Fibroblast of mammary gland (primary cell): ENCODE measurements around the gene MBOAT7.

ENCODE experiments used
- DNase-seq: peaks from one replicate; pipeline ENCODE4 v3.0.0-alpha.2; 2010; ENCODE audit warnings: low read depth
- H3K4me3 ChIP-seq: 2 replicates; pipeline ENCODE4 v1.5.1; 2011; ENCODE audit warnings: low read depth, mild to moderate bottlenecking, low read length, moderate library complexity; ENCODE audit not compliant: control insufficient read depth
- TF ChIP-seq, protein P1 (sequence below): conservative IDR thresholded peaks from 2 replicates; pipeline ENCODE4 v1.5.1; 2011; ENCODE audit warnings: low read depth, low read length, inconsistent platforms; ENCODE audit not compliant: control insufficient read depth, insufficient read depth

MBOAT7 gene

DNA sequence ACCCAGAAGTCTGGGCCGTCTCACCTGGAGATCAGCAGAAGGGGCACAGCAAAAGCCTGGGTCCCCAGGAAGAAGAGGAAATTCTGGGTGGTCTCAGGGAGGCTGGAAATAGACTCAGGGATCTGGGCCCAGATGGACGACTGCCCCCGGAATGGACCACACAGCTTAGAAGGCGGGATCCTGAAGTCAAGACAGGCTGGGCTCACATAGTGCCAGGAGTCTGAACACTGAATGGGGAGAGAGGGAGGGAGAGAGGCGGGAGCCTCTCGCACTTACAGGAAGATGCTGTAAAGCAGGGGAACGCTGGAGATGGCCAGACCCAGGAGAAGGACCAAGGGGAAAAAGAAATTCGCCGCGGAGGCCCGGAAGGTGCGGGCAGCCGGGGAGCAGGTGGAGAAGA, 28.5 kb downstream of the MBOAT7 start:
- TF ChIP-seq, protein P1, sequence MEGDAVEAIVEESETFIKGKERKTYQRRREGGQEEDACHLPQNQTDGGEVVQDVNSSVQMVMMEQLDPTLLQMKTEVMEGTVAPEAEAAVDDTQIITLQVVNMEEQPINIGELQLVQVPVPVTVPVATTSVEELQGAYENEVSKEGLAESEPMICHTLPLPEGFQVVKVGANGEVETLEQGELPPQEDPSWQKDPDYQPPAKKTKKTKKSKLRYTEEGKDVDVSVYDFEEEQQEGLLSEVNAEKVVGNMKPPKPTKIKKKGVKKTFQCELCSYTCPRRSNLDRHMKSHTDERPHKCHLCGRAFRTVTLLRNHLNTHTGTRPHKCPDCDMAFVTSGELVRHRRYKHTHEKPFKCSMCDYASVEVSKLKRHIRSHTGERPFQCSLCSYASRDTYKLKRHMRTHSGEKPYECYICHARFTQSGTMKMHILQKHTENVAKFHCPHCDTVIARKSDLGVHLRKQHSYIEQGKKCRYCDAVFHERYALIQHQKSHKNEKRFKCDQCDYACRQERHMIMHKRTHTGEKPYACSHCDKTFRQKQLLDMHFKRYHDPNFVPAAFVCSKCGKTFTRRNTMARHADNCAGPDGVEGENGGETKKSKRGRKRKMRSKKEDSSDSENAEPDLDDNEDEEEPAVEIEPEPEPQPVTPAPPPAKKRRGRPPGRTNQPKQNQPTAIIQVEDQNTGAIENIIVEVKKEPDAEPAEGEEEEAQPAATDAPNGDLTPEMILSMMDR, result no peak
- no peak for DNase-seq
- peak overlapping the region; percentile 63 for H3K4me3 ChIP-seq

DNA sequence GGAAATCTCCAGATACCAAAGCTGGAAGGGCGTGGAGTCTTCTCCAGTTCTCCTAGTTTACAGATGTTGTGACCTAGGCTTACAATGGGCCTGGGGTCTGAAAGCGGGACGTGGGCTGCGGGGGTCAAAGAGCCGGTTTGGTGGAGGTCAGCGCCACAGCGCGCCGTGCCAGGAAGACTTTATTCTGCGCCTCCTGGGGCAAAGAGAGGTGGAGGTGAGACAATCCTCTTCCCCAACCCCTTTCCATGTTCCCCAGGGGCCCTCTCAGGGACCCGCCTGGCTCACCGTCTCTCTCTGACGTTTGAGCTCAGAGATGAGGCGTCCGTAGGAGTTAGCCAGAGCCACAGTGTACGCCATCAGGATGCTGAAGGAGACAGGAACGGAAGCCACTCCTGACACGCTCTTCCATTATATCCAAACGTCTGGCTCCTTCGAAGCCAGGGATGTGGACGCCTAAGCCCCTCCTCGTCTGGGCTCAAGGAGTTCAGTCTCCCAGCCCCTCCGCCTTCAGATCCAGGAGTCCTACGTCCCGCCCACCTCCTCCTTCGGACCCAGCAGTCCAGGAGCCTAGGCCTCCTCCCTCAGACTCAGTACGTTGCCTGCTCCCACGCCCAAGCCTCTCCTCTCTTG, 29.1 kb downstream of the MBOAT7 start:
- peak; percentile 43 for DNase-seq
- H3K4me3 ChIP-seq, result peak overlapping the region; percentile 63
- TF ChIP-seq, protein P1, result no peak

DNA sequence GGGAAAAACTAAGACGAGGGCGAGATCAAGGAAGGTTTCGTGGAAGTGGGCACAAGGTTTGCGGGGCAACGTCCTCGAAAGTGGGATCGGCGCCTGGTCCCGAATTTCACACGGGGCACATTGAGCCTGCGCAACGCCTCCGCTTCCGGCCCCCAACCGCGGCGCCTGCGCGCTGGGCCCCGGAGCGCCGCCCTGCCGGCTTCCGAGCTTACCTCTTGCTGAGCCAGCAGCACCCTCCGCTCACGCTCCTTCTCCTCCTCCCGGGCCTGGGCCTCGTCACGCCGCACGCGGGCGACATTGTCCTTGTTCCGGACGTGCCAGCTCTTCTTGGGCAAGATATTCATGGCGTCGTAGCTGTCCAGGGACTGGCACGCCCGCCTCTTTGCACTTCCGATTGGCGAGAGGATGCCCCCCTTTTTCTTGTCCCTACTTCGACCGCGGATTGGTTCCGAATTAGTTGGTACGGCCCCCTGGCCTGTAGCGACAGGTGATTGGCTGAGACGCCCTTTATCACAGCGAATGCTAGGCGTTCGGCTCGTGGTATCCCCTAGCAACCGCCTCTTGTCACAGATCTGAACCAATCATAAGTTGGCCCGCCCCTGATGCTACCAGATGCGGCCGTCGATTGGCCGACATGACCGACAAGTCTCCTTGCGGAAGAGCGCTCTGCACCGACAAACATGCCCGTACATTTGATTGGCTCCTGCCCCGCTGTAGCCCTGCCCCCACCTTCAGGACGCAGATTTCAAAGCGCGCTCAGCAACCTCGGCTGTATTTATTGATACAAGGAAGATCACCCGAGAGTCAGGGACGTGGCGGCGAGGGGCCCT, 29.8 kb downstream of the MBOAT7 start, which contains the start of gene LENG1:
Gene LENG1, minus strand, starts transcription at position 370 of the 830 bp plus-strand sequence. Its CDS starts 26 bp downstream, at position 344.
- TF ChIP-seq, protein P1, result no peak
- peak within 1 kb of the TSS; percentile 80 for H3K4me3 ChIP-seq
- peak; percentile 100 for DNase-seq

DNA sequence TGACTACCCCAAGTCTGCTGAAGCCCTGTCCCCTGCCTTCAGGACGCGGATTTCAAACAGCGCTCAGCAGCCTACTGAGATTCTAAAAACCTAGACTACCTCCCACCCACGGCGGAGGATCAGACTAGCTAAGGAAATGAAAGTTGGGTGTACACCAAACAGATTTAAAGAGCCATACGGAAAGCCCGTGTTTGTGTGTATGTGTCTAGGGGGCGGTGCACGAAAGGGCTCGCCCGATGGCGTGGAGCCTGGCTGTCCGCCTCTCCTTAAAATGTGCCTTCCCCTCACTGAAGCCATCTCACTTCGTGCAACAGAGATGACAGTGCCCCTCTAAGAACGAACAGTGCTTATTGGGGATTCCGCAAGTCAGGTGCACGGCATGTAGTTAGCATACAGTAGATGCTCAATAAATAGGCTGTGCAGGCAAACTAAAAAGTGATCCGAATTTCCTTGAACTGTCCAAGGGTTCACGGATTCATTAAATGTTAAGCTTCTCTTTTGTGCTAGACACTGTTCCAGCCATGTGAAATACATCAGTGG, 30.5 kb downstream of the MBOAT7 start:
- peak overlapping the region; percentile 80 for H3K4me3 ChIP-seq
- peak; percentile 47 for DNase-seq
- TF ChIP-seq, protein P1, result no peak

DNA sequence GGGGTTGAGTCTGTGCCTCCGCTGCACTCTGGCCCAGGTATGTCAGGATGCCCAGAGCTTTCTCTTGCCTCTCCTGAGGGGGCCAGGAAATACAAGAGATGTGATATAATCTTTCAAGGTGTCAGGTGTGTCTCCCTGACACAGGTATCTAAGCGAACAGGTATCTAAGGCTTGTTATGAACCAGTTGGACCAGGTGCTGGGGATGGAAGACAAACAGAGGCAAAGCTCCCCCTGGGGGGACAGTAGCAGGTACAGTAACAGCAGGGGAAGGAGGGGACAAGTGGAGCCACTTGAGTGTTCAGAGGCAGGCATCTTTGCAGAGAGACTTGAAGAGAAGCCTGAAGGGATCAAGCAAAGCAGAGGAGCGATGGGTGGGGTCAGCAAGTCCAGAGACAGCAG, 32.4 kb downstream of the MBOAT7 start:
- H3K4me3 ChIP-seq, result no peak overlapping the region
- DNase-seq, result no peak
- TF ChIP-seq, protein P1, result no peak

DNA sequence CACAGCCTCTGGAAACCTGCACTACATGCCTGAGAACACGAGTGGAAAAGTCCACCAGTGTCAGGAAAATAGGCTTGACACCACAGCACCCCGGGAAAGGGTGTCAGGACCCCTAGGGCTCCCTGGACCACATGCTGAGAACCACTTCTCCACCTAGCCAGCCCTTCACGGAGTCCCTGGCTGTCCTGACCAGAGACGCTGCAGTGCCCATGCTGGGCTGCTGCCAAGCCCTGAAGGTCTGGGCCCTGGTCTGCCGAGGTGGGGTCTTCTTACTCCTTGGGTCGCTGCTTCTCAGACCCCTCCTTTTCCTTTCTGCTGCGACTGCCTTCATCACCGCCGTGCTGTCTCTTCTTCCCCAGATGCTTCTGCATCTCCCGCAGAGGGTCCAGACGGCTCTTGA, 32.9 kb downstream of the MBOAT7 start:
- no peak overlapping the region for H3K4me3 ChIP-seq
- TF ChIP-seq, protein P1, result no peak
- DNase-seq, result no peak
